ENCODE results near the gene P2RX4. TPM values are rescaled to one million over a fixed set of nuclear protein-coding genes. Genes with fewer than 3 reads are reported as not detected.

The P2RX4 gene
- total RNA-seq, 1 donor from 2014 or later, result 55.8 TPM

GRCh38 chr12:121261398-121261797 lies 51.5 kb downstream of the P2RX4 start:
- Histone ChIP-seq H3K4me3 (no peak overlapping the region), H3K9me3 (no peaks in the 10 kb centered on the region), H3K27me3 (no peaks in the 10 kb centered on the region), H3K4me1 (no peaks in the 10 kb centered on the region), H3K27ac (no peak overlapping the region), H3K36me3 (peaks cover 61% of the 10 kb centered on the region)
- ATAC-seq, result peak; percentile 16
- intact Hi-C loops (cut with DNase I), result no loop called here
- TF ChIP-seq CTCF (IDR thresholded peaks at IDR 0.05), result no peak
- DNase-seq, result no peak

- intact Hi-C loops (cut with DNase I), result no loop called here
- H3K36me3 ChIP-seq, result peaks cover 71% of the 10 kb centered on the region
- ATAC-seq (no peak), DNase-seq (no peak)
- no peak overlapping the region for H3K27ac ChIP-seq
- no peak for TF ChIP-seq CTCF (IDR thresholded peaks at IDR 0.05)
- no peaks in the 10 kb centered on the region for H3K9me3 ChIP-seq
- no peaks in the 10 kb centered on the region for H3K4me1 ChIP-seq
- no peaks in the 10 kb centered on the region for H3K27me3 ChIP-seq
- H3K4me3 ChIP-seq, result no peak overlapping the region
These were observed 53.4 kb downstream of the P2RX4 start for GRCh38 chr12:121263206-121263935.

GRCh38 chr12:121264135-121264534 lies 54.2 kb downstream of the P2RX4 start:
- no peak for DNase-seq
- no peaks in the 10 kb centered on the region for H3K9me3 ChIP-seq
- no peak overlapping the region for H3K27ac ChIP-seq
- intact Hi-C loops (cut with DNase I), result no loop called here
- peaks cover 73% of the 10 kb centered on the region for H3K36me3 ChIP-seq
- no peak for TF ChIP-seq CTCF (IDR thresholded peaks at IDR 0.05)
- H3K27me3 ChIP-seq, result no peaks in the 10 kb centered on the region
- no peak for ATAC-seq
- no peaks in the 10 kb centered on the region for H3K4me1 ChIP-seq
- no peak overlapping the region for H3K4me3 ChIP-seq

- Histone ChIP-seq H3K4me3 (no peak overlapping the region), H3K36me3 (peaks cover 73% of the 10 kb centered on the region)
These were observed 55.1 kb downstream of the P2RX4 start for GRCh38 chr12:121264951-121265515.

GRCh38 chr12:121267822-121268221 lies 57.9 kb downstream of the P2RX4 start:
- peaks cover 63% of the 10 kb centered on the region for H3K36me3 ChIP-seq

More at GRCh38 chr12:121264951-121265515, 55.1 kb downstream of the P2RX4 start:
- H3K27me3 ChIP-seq, result no peaks in the 10 kb centered on the region
- no peak for ATAC-seq
- no peaks in the 10 kb centered on the region for H3K4me1 ChIP-seq
- H3K9me3 ChIP-seq, result no peaks in the 10 kb centered on the region
- no peak for DNase-seq
- no peak overlapping the region for H3K27ac ChIP-seq
- intact Hi-C loops (cut with DNase I), result no loop called here
- TF ChIP-seq CTCF (IDR thresholded peaks at IDR 0.05), result no peak

More at GRCh38 chr12:121267822-121268221, 57.9 kb downstream of the P2RX4 start:
- no peak overlapping the region for H3K4me3 ChIP-seq
- H3K4me1 ChIP-seq, result no peaks in the 10 kb centered on the region
- no peak overlapping the region for H3K27ac ChIP-seq
- ATAC-seq, result no peak
- H3K27me3 ChIP-seq, result no peaks in the 10 kb centered on the region
- no peak for DNase-seq
- H3K9me3 ChIP-seq, result no peaks in the 10 kb centered on the region
- TF ChIP-seq CTCF (IDR thresholded peaks at IDR 0.05), result no peak
- intact Hi-C loops (cut with DNase I), result no loop called here
